Natural killer cell (primary cell): Measurements from ENCODE around the gene HAAO. TPM values are rescaled to one million over a fixed set of nuclear protein-coding genes. Genes with fewer than 3 reads are reported as not detected.
"Not testable (repeated sequence)": the region's sequence is repeated elsewhere in the genome, so short reads cannot be mapped to it uniquely, and the experiment has no call there.

Experiments used
- ATAC-seq, 3 donors: fragments of 150-1000 bp in 2 of 3; fragments of 200-7000 bp in 1 of 3; cut with Tn5 transposase; 1 replicate in 1 of 3; 2 replicates in 2 of 3; pipeline ENCODE4 v1.10.0; 2021; ENCODE audit warnings: mild to moderate bottlenecking in 2 of 3, moderate library complexity in 2 of 3
- DNase-seq, 2 donors: peaks; one replicate each; pipeline versions ENCODE4 v3.0.0 to v3.0.0-alpha.2; 2013 to 2021; ENCODE audit warnings: mixed read lengths in 1 of 2
- H3K27ac ChIP-seq: one replicate; pipeline ENCODE4 v1.5.1; 2013; ENCODE audit warnings: mild to moderate bottlenecking, low read length
- H3K27me3 ChIP-seq: one replicate; pipeline ENCODE4 v1.6.1; 2013; ENCODE audit warnings: low read length; ENCODE audit not compliant: control insufficient read depth, insufficient read depth
- H3K36me3 ChIP-seq: one replicate; pipeline ENCODE4 v1.6.1; 2013; ENCODE audit warnings: low read length; ENCODE audit not compliant: control insufficient read depth, insufficient read depth
- H3K4me1 ChIP-seq: one replicate; pipeline ENCODE4 v1.6.1; 2013; ENCODE audit warnings: low read length; ENCODE audit not compliant: control insufficient read depth, insufficient read depth
- H3K4me3 ChIP-seq: one replicate; pipeline ENCODE4 v1.5.1; 2013; ENCODE audit warnings: low read length
- H3K9me3 ChIP-seq: one replicate; pipeline ENCODE4 v1.6.1; 2013; ENCODE audit warnings: low read length; ENCODE audit not compliant: control insufficient read depth, insufficient read depth
- H3K27ac Mint-ChIP-seq, 2 donors: one replicate each; pipeline ENCODE4 v1.8.0; 2022; ENCODE audit warnings: mild to moderate bottlenecking in 2 of 2, mixed read lengths in 2 of 2, moderate library complexity in 1 of 2
- H3K27me3 Mint-ChIP-seq, 2 donors: one replicate each; pipeline ENCODE4 v1.8.0; 2022; ENCODE audit warnings: low read depth in 2 of 2, mixed read lengths in 2 of 2
- H3K36me3 Mint-ChIP-seq: one replicate; pipeline ENCODE4 v1.8.0; 2022; ENCODE audit warnings: mixed read lengths
- H3K4me1 Mint-ChIP-seq, 2 donors: one replicate each; pipeline ENCODE4 v1.8.0; 2022; ENCODE audit warnings: mixed read lengths in 2 of 2
- H3K4me3 Mint-ChIP-seq: one replicate; pipeline ENCODE4 v1.8.0; 2022; ENCODE audit warnings: mild to moderate bottlenecking, moderate library complexity, mixed read lengths
- H3K9me3 Mint-ChIP-seq, 2 donors: one replicate each; pipeline ENCODE4 v1.8.0; 2022; ENCODE audit warnings: mixed read lengths in 2 of 2
- CTCF ChIP-seq: fragments of 200-600 bp; IDR thresholded peaks from one replicate; pipeline ENCODE4 v1.8.0; 2022; ENCODE audit warnings: antibody characterized with exemption
- WGBS: methylation state at CpG from one replicate; pipeline ENCODE4 v1.1.7; 2013; ENCODE audit warnings: missing lambda C conversion rate; ENCODE audit not compliant: insufficient coverage; 5-methylcytosine and 5-hydroxymethylcytosine counted together
- intact Hi-C: fragments of 100-400 bp; cut with micrococcal nuclease; formaldehyde crosslinking; loops from one replicate; pipeline ENCODE4 v1.14.2; 2022
- total RNA-seq, 4 donors: library from RNA; stranded (reverse); fragments of 120-200 nt in 1 of 4; gene quantifications; one replicate each; pipeline versions ENCODE4 v1.2.3 to v1.2.4, GENCODE V29; 2013 to 2022

Gene HAAO
- total RNA-seq, 3 donors from 2014 or later (not counting 1 experiment from before 2014, with no cell fraction given), result 0.35 to 1.3 (median 0.68) TPM

GRCh38 chr2:42834161-42834560, 41.8 kb upstream of the HAAO start:
- no peak for TF ChIP-seq CTCF

GRCh38 chr2:42832289-42832634, 39.9 kb upstream of the HAAO start:
- H3K27me3 Mint-ChIP-seq, result peaks cover 0 to 8% of the 10 kb centered on the region in 2 donors
- H3K4me1 Mint-ChIP-seq, result peaks cover 14 to 20% of the 10 kb centered on the region in 2 donors
- Histone ChIP-seq H3K36me3 (no peaks in the 10 kb centered on the region), H3K9me3 (no peaks in the 10 kb centered on the region), H3K27me3 (no peaks in the 10 kb centered on the region), H3K4me3 (no peak overlapping the region), H3K27ac (no peak overlapping the region), H3K4me1 (peaks cover 14% of the 10 kb centered on the region)
- intact Hi-C loops, result no loop called here
- WGBS, result 93% methylated on average over 6 of the region's 6 CpGs
- no peak overlapping the region for H3K27ac Mint-ChIP-seq
- DNase-seq (no peak), ATAC-seq (no peak)
- no peak overlapping the region for H3K4me3 Mint-ChIP-seq
- H3K9me3 Mint-ChIP-seq, result no peaks in the 10 kb centered on the region
- H3K36me3 Mint-ChIP-seq, result no peaks in the 10 kb centered on the region
- TF ChIP-seq CTCF, result no peak

More at GRCh38 chr2:42834161-42834560, 41.8 kb upstream of the HAAO start:
- Histone ChIP-seq H3K4me1 (no peaks in the 10 kb centered on the region), H3K27me3 (no peaks in the 10 kb centered on the region), H3K9me3 (no peaks in the 10 kb centered on the region), H3K4me3 (no peak overlapping the region), H3K27ac (no peak overlapping the region), H3K36me3 (no peaks in the 10 kb centered on the region)
- H3K27me3 Mint-ChIP-seq, result no peaks in the 10 kb centered on the region
- peaks cover 5 to 6% of the 10 kb centered on the region in 2 donors for H3K4me1 Mint-ChIP-seq
- intact Hi-C loops, result no loop called here
- DNase-seq (no peak), ATAC-seq (no peak)
- H3K27ac Mint-ChIP-seq, result no peak overlapping the region
- no peaks in the 10 kb centered on the region for H3K9me3 Mint-ChIP-seq
- WGBS, result 94% methylated on average over 7 of the region's 7 CpGs
- H3K36me3 Mint-ChIP-seq, result no peaks in the 10 kb centered on the region
- H3K4me3 Mint-ChIP-seq, result no peak overlapping the region

GRCh38 chr2:42831575-42832288, 39.3 kb upstream of the HAAO start:
- H3K9me3 ChIP-seq, H3K27ac Mint-ChIP-seq, H3K9me3 Mint-ChIP-seq, intact Hi-C loops, H3K36me3 Mint-ChIP-seq, H3K36me3 ChIP-seq, H3K27ac ChIP-seq, H3K4me3 Mint-ChIP-seq, H3K4me3 ChIP-seq, H3K27me3 ChIP-seq, ATAC-seq, DNase-seq: not testable (repeated sequence)
- H3K4me1 ChIP-seq, result peaks cover 14% of the 10 kb centered on the region
- peaks cover 0 to 12% of the 10 kb centered on the region in 2 donors for H3K27me3 Mint-ChIP-seq
- H3K4me1 Mint-ChIP-seq, result peaks cover 15 to 20% of the 10 kb centered on the region in 2 donors
- WGBS, result 93% methylated on average over 26 of the region's 26 CpGs

- 94% methylated on average over 4 of the region's 6 CpGs for WGBS
- intact Hi-C loops, result no loop called here
- no peak for ATAC-seq
Observed at GRCh38 chr2:42830922-42831574, 38.7 kb upstream of the HAAO start.

More at GRCh38 chr2:42830922-42831574, 38.7 kb upstream of the HAAO start:
- TF ChIP-seq CTCF, result no peak
- Histone ChIP-seq H3K27ac (no peak overlapping the region), H3K36me3 (no peaks in the 10 kb centered on the region), H3K9me3 (no peaks in the 10 kb centered on the region), H3K4me1 (peaks cover 14% of the 10 kb centered on the region), H3K27me3 (no peaks in the 10 kb centered on the region), H3K4me3 (no peak overlapping the region)
- H3K27ac Mint-ChIP-seq, result no peak overlapping the region
- H3K4me1 Mint-ChIP-seq, result peaks cover 12 to 17% of the 10 kb centered on the region in 2 donors
- no peak overlapping the region for H3K4me3 Mint-ChIP-seq
- no peaks in the 10 kb centered on the region for H3K9me3 Mint-ChIP-seq
- no peak for DNase-seq
- no peaks in the 10 kb centered on the region for H3K36me3 Mint-ChIP-seq
- peaks cover 0 to 12% of the 10 kb centered on the region in 2 donors for H3K27me3 Mint-ChIP-seq
